Measurements from ENCODE around the gene OR52B2. TPM values are rescaled to one million over a fixed set of nuclear protein-coding genes. Genes with fewer than 3 reads are reported as not detected.
A peak's percentile ranks its signal among the peaks of the same experiment; 100 is the strongest.

Gene OR52B2
- total RNA-seq, 1 donor from 2014 or later = not detected

DNA sequence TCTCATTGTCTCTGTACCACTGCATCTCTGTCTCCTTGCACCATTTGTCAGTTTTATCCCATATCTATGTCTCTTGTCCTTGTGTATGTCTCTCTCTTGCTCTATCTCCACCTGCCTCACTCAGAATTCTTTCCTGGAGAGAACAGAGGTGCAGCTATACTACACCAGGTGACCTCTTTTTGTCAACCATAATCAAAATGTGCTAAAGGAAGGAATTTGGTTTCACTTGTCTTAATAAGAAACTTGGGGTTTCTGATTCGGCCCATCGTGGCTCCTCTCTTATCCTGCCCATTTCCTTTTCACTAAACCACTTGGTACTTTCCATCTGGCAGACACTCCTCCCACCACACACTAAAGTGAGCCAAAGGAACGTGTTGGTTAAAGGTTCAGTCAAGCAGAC lies 33.2 kb upstream of the OR52B2 start:
- no peak for DNase-seq (ENCODE audit: low spot score in 2 of 2)
- H3K4me1 ChIP-seq = no peaks in the 10 kb centered on the region
- H3K27ac ChIP-seq = no peak overlapping the region
- intact Hi-C loops (cut with DNase I) = no loop called here
- H3K9me3 ChIP-seq = no peaks in the 10 kb centered on the region
- H3K4me3 ChIP-seq = no peak overlapping the region
- TF ChIP-seq, protein P1, sequence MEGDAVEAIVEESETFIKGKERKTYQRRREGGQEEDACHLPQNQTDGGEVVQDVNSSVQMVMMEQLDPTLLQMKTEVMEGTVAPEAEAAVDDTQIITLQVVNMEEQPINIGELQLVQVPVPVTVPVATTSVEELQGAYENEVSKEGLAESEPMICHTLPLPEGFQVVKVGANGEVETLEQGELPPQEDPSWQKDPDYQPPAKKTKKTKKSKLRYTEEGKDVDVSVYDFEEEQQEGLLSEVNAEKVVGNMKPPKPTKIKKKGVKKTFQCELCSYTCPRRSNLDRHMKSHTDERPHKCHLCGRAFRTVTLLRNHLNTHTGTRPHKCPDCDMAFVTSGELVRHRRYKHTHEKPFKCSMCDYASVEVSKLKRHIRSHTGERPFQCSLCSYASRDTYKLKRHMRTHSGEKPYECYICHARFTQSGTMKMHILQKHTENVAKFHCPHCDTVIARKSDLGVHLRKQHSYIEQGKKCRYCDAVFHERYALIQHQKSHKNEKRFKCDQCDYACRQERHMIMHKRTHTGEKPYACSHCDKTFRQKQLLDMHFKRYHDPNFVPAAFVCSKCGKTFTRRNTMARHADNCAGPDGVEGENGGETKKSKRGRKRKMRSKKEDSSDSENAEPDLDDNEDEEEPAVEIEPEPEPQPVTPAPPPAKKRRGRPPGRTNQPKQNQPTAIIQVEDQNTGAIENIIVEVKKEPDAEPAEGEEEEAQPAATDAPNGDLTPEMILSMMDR (IDR thresholded peaks at IDR 0.05) = no peak
- H3K36me3 ChIP-seq = peaks cover 4 to 20% of the 10 kb centered on the region in 2 donors
- H3K27me3 ChIP-seq = no peaks in the 10 kb centered on the region

DNA sequence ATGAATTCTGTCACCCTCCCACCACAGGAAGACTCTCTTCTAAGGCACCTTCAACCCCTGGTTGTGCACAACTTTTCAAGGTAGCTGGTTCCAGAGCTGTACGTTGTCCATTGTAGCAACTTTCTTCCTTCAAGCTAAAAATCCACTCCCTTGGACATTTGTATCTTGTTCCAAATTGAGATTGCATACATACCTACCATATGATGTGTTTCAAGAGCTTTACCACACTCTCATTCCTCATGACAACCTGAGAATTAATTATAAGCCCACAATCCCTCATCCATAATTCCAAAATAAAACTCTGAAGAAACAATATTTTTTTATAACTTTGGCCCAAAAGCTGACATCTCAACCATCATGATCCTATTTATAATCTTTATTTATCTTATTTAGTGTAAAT lies 31.9 kb upstream of the OR52B2 start:
- DNase-seq (ENCODE audit: low spot score in 2 of 2) = no peak
- Histone ChIP-seq H3K36me3 (peaks cover 4 to 20% of the 10 kb centered on the region in 2 donors), H3K4me1 (no peaks in the 10 kb centered on the region), H3K27me3 (no peaks in the 10 kb centered on the region), H3K27ac (no peak overlapping the region), H3K9me3 (no peaks in the 10 kb centered on the region), H3K4me3 (no peak overlapping the region)
- TF ChIP-seq, protein P1 (IDR thresholded peaks at IDR 0.05) = no peak
- intact Hi-C loops (cut with DNase I) = no loop called here

DNA sequence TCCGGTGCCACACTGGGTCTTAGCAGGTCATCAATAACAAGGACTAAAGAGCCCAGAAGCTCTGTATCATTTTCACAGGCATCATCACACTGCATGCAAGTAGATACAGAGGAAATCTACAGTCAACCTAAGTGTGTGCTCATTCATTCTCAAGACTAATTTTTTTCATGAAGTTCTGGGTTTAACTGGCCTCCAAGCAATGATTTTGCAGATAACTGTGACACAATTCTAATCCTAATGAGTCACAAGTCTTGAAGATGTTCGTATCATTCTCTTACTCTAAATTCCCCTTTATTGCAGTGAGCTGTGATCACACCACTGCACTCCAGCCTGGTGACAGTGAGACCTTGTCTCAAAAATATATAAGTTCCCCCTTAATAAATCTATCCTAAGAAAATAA lies 31.4 kb upstream of the OR52B2 start:
- H3K4me3 ChIP-seq = no peak overlapping the region
- DNase-seq (ENCODE audit: low spot score in 2 of 2) = no peak
- TF ChIP-seq, protein P1 (IDR thresholded peaks at IDR 0.05) = no peak
- no peaks in the 10 kb centered on the region for H3K9me3 ChIP-seq
- H3K27ac ChIP-seq = no peak overlapping the region
- H3K27me3 ChIP-seq = no peaks in the 10 kb centered on the region
- H3K36me3 ChIP-seq = peaks cover 4 to 17% of the 10 kb centered on the region in 2 donors
- intact Hi-C loops (cut with DNase I) = no loop called here
- no peaks in the 10 kb centered on the region for H3K4me1 ChIP-seq

DNA sequence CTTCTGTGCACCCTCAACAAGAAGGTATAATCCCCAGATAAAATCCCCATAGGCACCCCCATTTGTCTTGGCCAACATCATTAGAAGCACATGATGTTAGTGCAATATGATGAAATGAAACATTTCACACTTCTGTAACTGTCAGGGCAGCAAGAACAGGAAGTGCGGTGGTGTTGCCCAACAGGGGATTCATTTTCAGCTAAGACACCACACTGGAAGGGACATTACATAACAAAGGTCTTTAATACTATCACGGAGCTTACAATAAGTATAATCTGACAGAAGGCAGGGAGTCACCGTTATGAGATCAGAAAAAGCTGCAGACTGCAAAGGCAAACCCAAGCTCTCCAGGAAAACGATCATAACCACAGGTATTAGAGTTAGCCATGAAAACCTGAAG lies 30.8 kb upstream of the OR52B2 start:
- intact Hi-C loops (cut with DNase I) = no loop called here
- H3K27me3 ChIP-seq = no peaks in the 10 kb centered on the region
- TF ChIP-seq, protein P1 (IDR thresholded peaks at IDR 0.05) = no peak
- no peaks in the 10 kb centered on the region for H3K4me1 ChIP-seq
- no peak overlapping the region for H3K4me3 ChIP-seq
- no peak overlapping the region for H3K27ac ChIP-seq
- H3K9me3 ChIP-seq = no peaks in the 10 kb centered on the region
- peak; percentile 33 to 80 for DNase-seq (ENCODE audit: low spot score in 2 of 2)
- peaks cover 4 to 17% of the 10 kb centered on the region in 2 donors for H3K36me3 ChIP-seq

DNA sequence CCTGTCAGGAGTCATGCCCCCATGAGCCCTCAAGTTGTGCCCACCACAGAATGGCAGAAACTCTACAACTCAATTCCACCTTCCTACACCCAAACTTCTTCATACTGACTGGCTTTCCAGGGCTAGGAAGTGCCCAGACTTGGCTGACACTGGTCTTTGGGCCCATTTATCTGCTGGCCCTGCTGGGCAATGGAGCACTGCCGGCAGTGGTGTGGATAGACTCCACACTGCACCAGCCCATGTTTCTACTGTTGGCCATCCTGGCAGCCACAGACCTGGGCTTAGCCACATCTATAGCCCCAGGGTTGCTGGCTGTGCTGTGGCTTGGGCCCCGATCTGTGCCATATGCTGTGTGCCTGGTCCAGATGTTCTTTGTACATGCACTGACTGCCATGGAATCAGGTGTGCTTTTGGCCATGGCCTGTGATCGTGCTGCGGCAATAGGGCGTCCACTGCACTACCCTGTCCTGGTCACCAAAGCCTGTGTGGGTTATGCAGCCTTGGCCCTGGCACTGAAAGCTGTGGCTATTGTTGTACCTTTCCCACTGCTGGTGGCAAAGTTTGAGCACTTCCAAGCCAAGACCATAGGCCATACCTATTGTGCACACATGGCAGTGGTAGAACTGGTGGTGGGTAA lies 29.2 kb upstream of the OR52B2 start, which contains the start of gene OR52W1:
TSS of gene OR52W1 (plus strand) at position 51 of the 637 bp plus-strand sequence. CDS start at position 51, 0 bp downstream.
- intact Hi-C loops (cut with DNase I) = no loop called here
- H3K4me3 ChIP-seq = no peak within 1 kb of the TSS
- H3K36me3 ChIP-seq = peaks cover 0 to 2% of the 10 kb centered on the region in 2 donors
- DNase-seq (ENCODE audit: low spot score in 2 of 2) = no peak
- no peaks in the 10 kb centered on the region for H3K9me3 ChIP-seq
- H3K4me1 ChIP-seq = no peaks in the 10 kb centered on the region
- H3K27me3 ChIP-seq = no peaks in the 10 kb centered on the region
- TF ChIP-seq, protein P1 (IDR thresholded peaks at IDR 0.05) = no peak
- no peak within 1 kb of the TSS for H3K27ac ChIP-seq

All from ascending aorta (tissue), 2 donors.